Measurements from ENCODE around the gene C12orf60. TPM values are rescaled to one million over a fixed set of nuclear protein-coding genes. Genes with fewer than 3 reads are reported as not detected.

C12orf60 gene
- total RNA-seq, 1 donor from 2014 or later, result 1.2 TPM

- DNase-seq (ENCODE audit: low read depth in 2 of 2), result peak in 1 of 2 donors; percentile 36
Measured at GRCh38 chr12:14776236-14776961, 27.1 kb upstream of the C12orf60 start.

- DNase-seq (ENCODE audit: low read depth in 2 of 2), result peak in 1 of 2 donors; percentile 9
Measured at GRCh38 chr12:14777271-14777670, 26.2 kb upstream of the C12orf60 start.

- no peak for DNase-seq (ENCODE audit: low read depth in 2 of 2)
Measured at GRCh38 chr12:14779834-14780233, 23.6 kb upstream of the C12orf60 start.

GRCh38 chr12:14780859-14781258 is 22.6 kb upstream of the C12orf60 start:
- DNase-seq (ENCODE audit: low read depth in 2 of 2), result no peak

DNA sequence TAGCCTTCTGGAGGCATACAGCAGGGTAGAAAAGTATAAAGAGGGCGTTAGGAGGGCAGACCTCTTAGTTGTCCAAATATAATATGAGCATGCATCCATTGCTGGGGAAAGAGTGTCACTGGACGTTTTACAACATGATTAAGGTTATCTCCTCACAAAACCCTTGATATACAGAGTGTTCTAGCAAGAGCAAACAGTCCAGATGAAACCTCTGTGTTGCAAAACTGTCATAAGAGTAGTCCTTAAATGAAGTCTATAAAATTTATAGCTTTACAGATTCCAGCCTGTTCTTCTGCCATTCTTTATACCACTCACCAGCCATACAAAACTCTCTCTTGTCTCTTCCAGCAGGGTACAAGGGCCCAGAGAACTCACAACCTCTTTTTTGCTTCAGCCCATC is 21.9 kb upstream of the C12orf60 start:
- DNase-seq (ENCODE audit: low read depth in 2 of 2), result no peak

GRCh38 chr12:14782756-14783155 is 20.7 kb upstream of the C12orf60 start:
- DNase-seq (ENCODE audit: low read depth in 2 of 2), result no peak

DNA sequence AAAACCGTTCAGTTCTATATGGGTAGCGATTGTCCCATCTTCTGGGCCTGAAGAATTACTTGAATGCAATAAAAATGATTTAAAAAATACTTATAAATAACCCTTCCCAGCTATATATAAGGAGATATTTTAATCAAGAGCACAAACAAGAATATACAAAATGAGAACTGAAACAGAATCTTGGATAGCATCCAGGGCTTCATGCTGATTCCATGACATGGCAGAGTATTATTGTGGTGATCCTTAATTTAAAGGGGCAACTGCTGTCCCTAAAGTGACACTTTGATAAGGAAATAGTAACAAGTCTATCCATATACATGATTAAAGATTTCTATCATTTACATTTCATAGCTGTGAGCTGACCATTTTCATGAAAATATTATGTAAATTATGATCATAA is 19.0 kb upstream of the C12orf60 start:
- no peak for DNase-seq (ENCODE audit: low read depth in 2 of 2)

GRCh38 chr12:14785568-14785967 is 17.9 kb upstream of the C12orf60 start:
- no peak for DNase-seq (ENCODE audit: low read depth in 2 of 2)

DNA sequence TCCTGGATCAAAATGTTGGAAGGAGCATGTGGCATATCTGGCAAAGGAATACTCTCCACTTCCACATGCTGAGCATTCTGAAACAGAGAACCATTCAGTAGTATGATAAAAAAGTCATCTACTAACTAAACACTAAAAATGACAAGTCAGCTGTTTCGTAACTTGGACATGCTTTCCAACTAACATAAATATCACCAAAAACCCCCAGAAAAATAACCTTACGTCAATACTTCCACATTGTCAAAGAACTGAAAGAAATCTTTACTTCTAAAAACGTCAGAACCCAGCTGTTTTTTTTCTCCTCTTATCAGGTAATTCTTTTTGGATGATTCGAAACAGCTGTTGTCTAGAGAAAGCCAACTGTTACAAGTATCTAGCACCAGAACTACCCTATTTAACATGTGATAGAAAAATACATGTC is 8.4 kb upstream of the C12orf60 start:
- no peak for DNase-seq (ENCODE audit: low read depth in 2 of 2)

DNA sequence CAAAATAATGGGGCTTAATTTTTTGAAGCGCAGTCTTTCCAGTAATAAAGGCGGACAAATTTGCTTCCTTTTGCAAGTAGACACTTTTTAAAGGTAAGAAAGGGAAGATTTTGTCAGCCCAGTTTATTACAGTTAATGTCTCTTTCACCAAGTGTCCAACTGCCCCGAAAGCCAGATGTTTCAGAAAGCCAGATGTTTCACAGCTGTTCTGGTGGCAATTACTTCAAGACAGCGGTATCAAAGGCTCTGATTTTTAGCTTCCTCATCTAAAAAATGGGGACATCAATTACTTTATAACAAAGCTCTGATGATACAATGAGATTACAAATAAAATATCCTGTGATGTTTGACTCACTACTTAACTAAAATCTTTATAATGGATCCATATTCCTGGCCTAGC is 1.2 kb upstream of the C12orf60 start:
- no peak for DNase-seq (ENCODE audit: low read depth in 2 of 2)

- DNase-seq (ENCODE audit: low read depth in 2 of 2), result no peak
Measured at GRCh38 chr12:14802721-14803010, 804 bp upstream of the C12orf60 start.

DNA sequence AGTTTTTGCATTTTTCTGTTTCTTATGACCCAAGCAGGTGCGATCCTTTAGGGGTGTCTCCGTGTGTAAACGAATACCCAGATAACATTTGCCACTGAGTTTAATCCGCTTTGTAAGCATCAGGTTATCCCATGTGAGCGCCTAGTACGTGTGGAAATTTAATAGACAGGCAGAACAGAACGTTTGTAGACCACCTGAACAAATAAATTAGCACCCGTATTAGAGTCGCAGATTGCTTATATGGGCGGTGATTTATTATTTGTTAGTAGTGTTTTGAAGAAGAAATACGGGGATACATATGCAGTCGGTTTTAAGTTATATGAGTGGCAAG is 325 bp downstream of the C12orf60 start:
- DNase-seq (ENCODE audit: low read depth in 2 of 2), result no peak

DNA sequence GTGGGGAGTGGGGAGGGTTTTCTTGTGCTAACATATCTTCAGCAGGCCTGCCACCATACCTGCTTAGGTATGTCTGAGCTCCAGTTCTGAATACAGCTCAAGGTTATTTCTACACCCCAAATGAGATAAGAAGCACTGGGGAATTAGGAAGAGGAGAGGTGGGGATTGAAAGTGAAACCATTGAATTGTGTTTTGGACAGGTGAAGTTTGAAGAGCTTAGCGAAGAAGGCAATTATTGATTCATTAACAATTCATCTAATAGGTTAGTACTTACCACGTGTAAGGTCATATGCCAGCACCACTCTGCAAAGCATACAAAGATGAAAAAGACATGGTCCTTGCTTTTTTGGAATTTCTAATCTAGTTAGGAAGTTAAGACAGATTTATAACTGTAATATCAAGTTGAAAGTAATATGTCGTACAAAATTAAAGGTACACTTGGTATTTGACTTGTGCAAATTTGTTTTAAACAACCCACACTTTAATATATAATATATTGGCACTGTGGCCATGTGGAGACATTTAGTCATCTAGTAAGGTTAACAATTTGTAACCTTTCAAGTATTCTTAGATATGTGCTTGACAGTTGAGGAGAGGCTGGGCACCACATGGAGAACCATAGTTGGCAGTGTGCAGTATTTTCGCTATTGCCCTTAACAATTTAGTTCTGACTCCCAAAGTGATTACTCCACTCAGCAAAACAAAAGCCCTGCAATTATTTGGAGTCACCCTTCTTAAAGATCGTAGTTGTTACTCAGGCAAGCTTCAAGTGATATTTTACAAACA is 6.9 kb downstream of the C12orf60 start:
- no peak for DNase-seq (ENCODE audit: low read depth in 2 of 2)

DNA sequence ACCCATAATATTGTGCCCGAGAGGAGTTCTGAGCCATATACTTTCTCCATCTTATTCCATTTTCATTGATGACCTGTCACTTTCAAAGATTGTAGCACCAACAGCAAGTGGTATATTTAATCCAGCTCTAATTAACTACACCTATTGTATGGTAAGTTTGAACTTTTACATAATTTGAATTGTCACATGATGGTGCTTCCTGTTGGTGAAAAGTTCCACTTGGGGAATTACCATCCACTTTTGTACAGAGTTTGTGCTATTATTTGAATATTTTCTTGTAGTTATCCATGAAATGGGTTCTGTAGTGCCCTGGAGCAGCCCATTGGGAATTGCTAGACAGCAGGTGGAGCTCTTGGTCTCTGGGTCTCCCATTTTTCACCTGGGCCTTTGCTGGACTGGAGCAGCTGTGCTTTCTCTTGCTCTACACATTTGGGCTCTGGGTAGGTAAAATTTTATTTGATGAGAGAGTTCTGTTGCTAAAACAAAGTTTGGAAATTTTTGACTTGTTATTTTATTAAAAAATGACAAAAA is 7.5 kb downstream of the C12orf60 start:
- peak; percentile 62 to 72 for DNase-seq (ENCODE audit: low read depth in 2 of 2)

DNA sequence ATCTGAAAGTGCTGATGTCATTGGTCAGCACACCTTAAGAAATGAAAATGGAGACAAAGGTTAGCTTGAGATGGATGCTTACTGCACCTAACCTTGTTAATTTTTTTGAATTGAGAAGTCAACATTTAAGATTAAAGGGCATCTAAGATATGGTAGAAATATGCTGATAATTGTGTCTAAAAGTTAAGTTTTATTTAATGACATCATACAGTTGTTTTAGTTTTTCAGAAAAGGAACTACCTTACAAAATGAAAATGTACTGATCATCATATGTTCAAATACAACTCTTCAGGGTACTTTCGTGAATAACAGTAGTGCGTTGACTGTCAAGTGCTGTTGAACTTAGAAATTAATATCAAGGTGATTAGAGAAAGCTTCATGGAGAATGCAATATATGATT is 8.0 kb downstream of the C12orf60 start:
- no peak for DNase-seq (ENCODE audit: low read depth in 2 of 2)

- no peak for DNase-seq (ENCODE audit: low read depth in 2 of 2)
Measured at GRCh38 chr12:14814014-14814413, 10.5 kb downstream of the C12orf60 start, which contains the start of gene SMCO3. TSS of gene SMCO3 (minus strand) at chr12:14814182. CDS start at chr12:14806680, 7,502 bp downstream.

GRCh38 chr12:14824012-14824634 is 20.7 kb downstream of the C12orf60 start:
- DNase-seq (ENCODE audit: low read depth in 2 of 2), result no peak

- no peak for DNase-seq (ENCODE audit: low read depth in 2 of 2)
Measured at GRCh38 chr12:14825256-14825655, 21.8 kb downstream of the C12orf60 start.

GRCh38 chr12:14826491-14826890 is 23.0 kb downstream of the C12orf60 start:
- no peak for DNase-seq (ENCODE audit: low read depth in 2 of 2)

DNA sequence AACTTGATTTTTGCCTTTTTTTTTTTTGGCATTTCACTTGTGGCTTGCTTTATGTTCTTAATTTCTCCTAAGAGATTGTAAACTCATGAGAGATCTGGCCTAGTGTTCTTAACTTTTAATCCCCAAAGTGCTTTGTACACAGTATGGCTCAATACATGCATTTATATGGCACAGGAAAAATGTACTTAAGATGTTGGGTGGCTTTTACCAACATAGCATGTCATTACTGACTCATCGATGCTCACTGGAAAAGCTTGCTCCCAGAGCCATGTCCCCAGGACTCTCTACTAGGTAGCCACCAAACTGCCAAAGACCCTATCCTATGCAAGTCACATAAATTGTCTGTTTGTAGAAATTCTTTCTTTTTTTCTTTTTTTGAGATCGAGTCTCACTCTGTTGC is 23.6 kb downstream of the C12orf60 start:
- DNase-seq (ENCODE audit: low read depth in 2 of 2), result no peak

- DNase-seq (ENCODE audit: low read depth in 2 of 2), result peak; percentile 38 to 50
Measured at GRCh38 chr12:14828892-14829291, 25.4 kb downstream of the C12orf60 start.

GRCh38 chr12:14833336-14833735 is 29.9 kb downstream of the C12orf60 start:
- DNase-seq (ENCODE audit: low read depth in 2 of 2), result no peak
